HG03025 (cell line): ENCODE data around the gene VCAM1.
"Not testable (repeated sequence)": the region's sequence is repeated elsewhere in the genome, so short reads cannot be mapped to it uniquely, and the experiment has no call there.

Source experiments
- ATAC-seq: cut with Tn5 transposase; IDR thresholded peaks from one replicate; pipeline ENCODE4 v1.9.1; 2021; ENCODE audit warnings: mild to moderate bottlenecking, moderate library complexity; ENCODE audit not compliant: unreplicated experiment, low FRiP score

Gene VCAM1

GRCh38 chr1:100774370-100774769 lies 54.8 kb downstream of the VCAM1 start:
- ATAC-seq, result no peak

- ATAC-seq, result no peak
Observed at GRCh38 chr1:100775483-100775882, 55.9 kb downstream of the VCAM1 start.

- no peak for ATAC-seq
Observed at GRCh38 chr1:100778748-100779147, 59.2 kb downstream of the VCAM1 start.

GRCh38 chr1:100780814-100781213 lies 61.3 kb downstream of the VCAM1 start:
- ATAC-seq, result no peak

- ATAC-seq, result not testable (repeated sequence)
Observed at GRCh38 chr1:100781728-100782127, 62.2 kb downstream of the VCAM1 start.

- ATAC-seq, result no peak
Observed at GRCh38 chr1:100782473-100783039, 63.0 kb downstream of the VCAM1 start.

GRCh38 chr1:100785470-100786052 lies 66.0 kb downstream of the VCAM1 start:
- ATAC-seq, result no peak

GRCh38 chr1:100786870-100787269 lies 67.3 kb downstream of the VCAM1 start:
- no peak for ATAC-seq
